HG03565 (cell line): ENCODE measurements around the gene CPM.

Source experiments
- ATAC-seq: cut with Tn5 transposase; IDR thresholded peaks from one replicate; pipeline ENCODE4 v1.9.1; 2021; ENCODE audit warnings: mild to moderate bottlenecking, moderate library complexity; ENCODE audit not compliant: unreplicated experiment

The CPM gene

DNA sequence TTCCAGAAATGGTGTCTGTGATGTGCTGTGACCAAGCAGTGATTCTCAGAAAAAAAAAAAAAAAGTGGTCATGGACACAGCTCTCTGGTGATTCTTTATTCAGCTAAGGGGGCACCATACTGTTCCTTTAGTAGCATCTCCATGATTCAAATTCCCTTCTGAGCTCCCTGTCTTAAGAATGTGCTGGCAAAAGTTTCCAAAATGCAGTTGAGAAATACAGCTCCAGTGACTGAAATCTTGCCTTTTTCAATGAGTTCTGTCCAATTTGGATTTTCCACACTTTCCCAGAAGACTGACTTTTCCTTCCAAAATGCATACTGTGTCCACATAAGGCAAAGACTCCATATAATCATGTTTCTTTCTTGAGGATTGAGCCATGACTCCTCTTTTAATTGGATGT, 24.3 kb upstream of the CPM start:
- ATAC-seq = no peak

DNA sequence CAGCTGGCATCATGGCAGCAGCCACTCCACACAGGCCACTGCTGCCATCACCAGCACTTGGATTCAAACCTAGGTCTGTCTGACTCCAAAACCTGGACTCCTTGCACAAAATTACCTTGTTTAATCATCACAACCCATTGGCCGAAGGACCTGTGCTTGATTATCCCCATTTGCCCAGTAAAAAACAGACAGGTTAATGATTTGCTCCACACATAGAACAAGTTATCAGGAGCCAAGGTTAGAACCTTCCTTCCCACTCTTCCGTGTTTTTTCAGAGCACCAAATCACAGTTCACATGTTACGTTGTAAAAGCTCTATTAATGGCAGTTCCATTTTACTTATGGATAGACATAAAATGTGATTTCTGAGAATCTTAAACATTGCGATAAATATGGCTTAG, 23.5 kb upstream of the CPM start:
- no peak for ATAC-seq

- no peak for ATAC-seq
These were observed 21.8 kb upstream of the CPM start for GRCh38 chr12:68954811-68955210.

- no peak for ATAC-seq
These were observed 20.6 kb upstream of the CPM start for GRCh38 chr12:68953536-68953935.

GRCh38 chr12:68951652-68952051, 18.7 kb upstream of the CPM start:
- ATAC-seq = no peak

DNA sequence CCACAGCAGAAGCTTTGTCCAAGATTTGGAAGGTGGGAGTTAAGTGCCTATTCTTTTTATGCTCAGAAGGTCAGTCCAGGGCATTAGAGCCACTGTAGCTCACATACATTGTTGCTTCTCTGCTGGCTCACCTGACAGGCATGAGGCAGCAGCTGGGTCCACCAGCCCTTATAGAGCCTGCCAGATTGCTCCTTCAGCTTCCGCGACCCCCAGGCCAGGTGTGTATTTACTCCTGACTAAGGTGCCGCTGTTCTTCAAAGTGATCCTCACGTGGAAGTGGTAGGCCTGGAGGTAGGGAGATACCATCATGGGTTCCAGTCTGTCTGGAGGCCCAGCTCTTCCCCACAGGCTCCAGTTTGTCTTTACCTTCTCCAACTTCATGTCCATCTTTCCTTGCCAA, 17.5 kb upstream of the CPM start:
- ATAC-seq = no peak

DNA sequence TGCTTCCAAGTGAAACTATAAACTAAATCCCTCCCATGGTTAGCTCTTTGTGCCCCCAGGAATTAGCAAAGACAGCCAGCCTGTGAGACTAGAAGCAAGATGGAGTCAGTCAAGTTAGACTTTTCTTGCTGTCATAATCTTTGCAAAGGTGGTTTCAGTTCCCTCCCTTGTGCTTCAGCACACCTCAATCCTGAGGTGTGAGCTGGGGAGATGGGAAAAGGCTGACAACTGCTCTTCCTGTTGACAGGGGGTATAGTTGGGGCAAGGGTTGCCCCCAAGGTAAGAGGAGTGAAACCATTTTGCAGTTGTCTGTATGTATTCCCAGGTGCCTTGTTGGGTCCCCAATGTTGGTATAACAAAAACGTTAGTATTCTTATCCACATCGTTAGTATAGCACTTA, 12.3 kb upstream of the CPM start:
- ATAC-seq = no peak

- no peak for ATAC-seq
These were observed 11.5 kb upstream of the CPM start for GRCh38 chr12:68944296-68945076.

DNA sequence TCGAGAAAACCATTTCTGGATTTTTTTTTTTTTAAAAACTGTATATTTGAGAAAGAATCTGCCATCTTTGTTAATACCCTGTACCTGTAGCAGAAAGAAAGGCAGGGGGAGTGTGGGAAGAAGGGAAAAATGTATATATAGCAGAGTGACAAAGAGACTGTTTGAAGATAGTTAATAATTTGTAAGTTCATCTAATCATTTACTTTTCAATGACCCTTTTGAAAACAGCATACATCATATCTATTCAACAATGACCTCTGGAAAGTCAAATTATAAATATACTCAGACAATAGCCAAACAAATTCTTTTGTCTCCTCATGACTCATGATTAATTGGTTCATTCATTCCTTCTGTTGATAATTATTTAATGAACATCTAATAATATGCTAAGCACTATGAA, 10.9 kb upstream of the CPM start:
- ATAC-seq = no peak

- no peak for ATAC-seq
These were observed 7.8 kb upstream of the CPM start for GRCh38 chr12:68940731-68941130.

- ATAC-seq = no peak
These were observed 6.5 kb upstream of the CPM start for GRCh38 chr12:68939505-68939904.

DNA sequence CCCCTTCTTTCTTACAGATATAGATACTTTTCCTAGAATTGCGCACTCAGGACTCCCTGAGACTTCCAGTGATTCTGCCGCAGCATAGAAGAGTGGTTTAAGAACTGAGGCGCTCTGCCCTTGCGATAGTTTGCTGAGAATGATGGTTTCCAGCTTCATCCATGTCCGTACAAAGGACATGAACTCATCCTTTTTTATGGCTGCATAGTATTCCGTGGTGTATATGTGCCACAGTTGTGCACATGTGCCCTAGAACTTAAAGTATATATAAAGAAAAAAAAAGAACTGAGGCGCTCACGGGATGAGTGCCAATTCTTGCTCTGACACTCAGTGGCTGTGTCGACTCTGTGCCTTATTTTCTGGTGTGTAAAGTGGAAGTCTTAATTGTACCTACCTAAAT, 1.4 kb upstream of the CPM start:
- no peak for ATAC-seq

- ATAC-seq = peak; percentile 14
These were observed 627 bp downstream of the CPM start for GRCh38 chr12:68932128-68932960.

DNA sequence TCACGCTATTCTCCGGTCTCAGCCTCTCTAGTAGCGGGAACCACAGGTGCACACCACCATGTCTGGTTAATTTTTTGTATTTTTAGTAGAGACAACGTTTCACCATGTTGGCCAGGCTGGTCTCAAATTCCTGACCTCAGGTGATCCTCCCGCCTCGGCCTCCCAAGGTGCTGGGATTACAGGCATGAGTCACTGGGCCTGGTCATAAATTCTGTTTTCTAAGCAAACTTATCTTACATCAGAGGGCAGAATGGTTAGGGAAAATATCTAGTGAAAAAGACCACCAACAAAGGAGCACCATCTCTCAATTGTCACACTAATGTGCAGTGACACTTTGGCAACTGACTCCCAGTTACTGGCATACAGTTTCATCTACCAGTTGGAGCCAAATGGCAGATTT, 2.8 kb downstream of the CPM start:
- no peak for ATAC-seq

GRCh38 chr12:68924546-68924945, 8.4 kb downstream of the CPM start:
- no peak for ATAC-seq

DNA sequence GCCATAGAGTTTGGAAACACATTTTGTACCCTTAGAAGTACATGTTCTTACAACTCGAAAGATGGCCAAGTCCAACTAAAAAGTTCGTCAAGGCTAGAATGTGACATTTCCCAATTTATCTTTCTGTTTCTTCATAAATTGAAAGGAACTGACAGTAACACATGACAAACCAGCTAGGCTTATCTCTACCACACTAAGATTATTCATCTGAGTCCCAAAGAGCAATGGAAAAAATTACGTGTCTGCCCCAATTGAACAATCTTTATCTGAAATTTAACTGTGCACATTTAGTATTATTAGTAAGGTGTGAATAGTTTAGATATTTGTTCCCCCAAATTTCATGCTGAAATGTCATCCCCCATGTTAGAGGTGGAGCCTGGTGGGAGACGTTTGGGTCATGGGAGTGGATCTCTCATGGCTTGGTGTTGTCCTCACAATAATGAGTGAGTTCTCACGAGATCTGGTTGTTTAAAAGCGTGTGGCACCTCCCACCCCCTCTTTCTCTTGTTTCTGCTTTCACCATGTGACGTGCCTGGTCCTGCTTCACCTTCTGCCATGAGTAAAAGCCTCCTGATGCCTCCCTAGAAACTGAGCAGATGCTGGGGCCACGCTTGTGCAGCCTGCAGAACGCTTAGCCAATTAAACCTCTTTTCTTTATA, 13.3 kb downstream of the CPM start:
- no peak for ATAC-seq

DNA sequence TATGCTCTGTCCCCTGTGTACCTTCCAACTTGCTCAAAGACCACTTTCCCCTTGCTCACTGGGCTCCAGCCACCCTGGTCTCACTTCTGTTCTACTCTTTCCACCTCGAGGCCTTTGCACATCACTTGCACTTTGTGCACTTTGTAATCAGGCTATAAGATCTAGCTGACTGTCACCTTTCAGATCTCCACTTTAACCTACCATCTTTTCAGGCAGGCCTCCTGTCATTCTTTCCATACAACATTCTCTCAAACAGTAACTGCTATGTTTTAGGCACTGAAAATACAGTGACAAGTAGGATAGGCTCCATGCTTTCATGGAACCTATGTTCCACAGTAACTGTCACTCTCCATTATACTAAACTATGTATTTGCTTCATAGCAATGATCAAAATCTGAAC, 14.0 kb downstream of the CPM start:
- ATAC-seq = no peak

GRCh38 chr12:68915055-68915454, 17.9 kb downstream of the CPM start:
- ATAC-seq = no peak

- no peak for ATAC-seq
These were observed 19.3 kb downstream of the CPM start for GRCh38 chr12:68913682-68914081.

DNA sequence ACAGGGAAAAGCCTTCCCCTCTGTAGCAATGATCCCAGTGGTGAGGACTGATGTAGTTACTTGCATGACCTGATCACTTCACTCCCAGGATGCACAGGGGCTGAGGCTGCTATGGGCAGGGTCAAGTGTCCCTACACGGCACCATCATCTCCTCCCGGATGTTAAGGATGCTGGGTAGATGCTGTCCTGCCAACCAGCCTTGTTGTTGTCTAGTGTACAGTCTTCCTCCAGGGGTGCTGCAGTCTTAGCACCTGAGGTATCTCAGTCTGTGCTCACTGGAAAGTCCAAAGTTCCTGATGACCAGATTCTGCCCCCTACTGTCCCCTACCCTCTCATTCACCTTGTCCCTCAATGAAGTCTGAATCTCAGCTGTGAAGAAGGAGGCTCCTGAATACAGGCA, 20.1 kb downstream of the CPM start:
- ATAC-seq = no peak

DNA sequence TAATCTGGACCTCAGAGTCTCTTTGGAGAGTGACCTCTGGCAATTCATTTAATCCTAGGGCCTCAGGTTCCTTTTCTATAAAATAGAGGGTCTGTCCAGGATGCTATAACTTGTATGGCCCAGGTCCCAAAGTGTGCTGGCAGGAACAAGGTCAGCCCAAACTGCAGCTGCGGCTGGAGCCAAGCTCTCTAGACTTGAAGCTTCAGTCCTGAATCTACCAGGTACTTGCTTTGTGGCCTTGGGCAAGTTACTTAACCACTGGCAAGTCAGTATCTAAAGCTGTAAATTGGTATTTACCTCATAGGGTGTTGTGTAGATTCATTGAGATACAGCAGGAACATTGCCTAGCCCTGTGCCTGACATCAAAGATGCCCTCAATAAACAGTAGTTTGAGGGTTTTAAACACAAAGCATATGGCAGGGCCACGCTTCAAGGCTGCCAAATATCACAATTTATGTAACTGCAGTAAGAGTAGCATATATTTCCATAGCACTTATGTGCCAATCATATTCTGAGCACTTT, 21.7 kb downstream of the CPM start:
- no peak for ATAC-seq

- no peak for ATAC-seq
These were observed 22.8 kb downstream of the CPM start for GRCh38 chr12:68910128-68910527.
